Tracheal epithelial cell (primary cell): ENCODE measurements around the gene KANSL1. TPM values are rescaled to one million over a fixed set of nuclear protein-coding genes. Genes with fewer than 3 reads are reported as not detected.

Source experiments
- total RNA-seq: library from RNA; depleted of rRNA; stranded (reverse); fragments of >200 nt; gene quantifications from 2 replicates; pipeline ENCODE4 v1.2.1, GENCODE V29; 2014

KANSL1 gene, protein sequence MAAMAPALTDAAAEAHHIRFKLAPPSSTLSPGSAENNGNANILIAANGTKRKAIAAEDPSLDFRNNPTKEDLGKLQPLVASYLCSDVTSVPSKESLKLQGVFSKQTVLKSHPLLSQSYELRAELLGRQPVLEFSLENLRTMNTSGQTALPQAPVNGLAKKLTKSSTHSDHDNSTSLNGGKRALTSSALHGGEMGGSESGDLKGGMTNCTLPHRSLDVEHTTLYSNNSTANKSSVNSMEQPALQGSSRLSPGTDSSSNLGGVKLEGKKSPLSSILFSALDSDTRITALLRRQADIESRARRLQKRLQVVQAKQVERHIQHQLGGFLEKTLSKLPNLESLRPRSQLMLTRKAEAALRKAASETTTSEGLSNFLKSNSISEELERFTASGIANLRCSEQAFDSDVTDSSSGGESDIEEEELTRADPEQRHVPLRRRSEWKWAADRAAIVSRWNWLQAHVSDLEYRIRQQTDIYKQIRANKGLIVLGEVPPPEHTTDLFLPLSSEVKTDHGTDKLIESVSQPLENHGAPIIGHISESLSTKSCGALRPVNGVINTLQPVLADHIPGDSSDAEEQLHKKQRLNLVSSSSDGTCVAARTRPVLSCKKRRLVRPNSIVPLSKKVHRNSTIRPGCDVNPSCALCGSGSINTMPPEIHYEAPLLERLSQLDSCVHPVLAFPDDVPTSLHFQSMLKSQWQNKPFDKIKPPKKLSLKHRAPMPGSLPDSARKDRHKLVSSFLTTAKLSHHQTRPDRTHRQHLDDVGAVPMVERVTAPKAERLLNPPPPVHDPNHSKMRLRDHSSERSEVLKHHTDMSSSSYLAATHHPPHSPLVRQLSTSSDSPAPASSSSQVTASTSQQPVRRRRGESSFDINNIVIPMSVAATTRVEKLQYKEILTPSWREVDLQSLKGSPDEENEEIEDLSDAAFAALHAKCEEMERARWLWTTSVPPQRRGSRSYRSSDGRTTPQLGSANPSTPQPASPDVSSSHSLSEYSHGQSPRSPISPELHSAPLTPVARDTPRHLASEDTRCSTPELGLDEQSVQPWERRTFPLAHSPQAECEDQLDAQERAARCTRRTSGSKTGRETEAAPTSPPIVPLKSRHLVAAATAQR (N-terminal part only)
- 73.1 and 74.5 TPM in 2 replicates for total RNA-seq

GRCh38 chr17:46193151-46193625, at the start of gene KANSL1:
KANSL1 (minus strand) TSS chr17:46193429; CDS start chr17:46172143, 21,286 bp downstream.

DNA sequence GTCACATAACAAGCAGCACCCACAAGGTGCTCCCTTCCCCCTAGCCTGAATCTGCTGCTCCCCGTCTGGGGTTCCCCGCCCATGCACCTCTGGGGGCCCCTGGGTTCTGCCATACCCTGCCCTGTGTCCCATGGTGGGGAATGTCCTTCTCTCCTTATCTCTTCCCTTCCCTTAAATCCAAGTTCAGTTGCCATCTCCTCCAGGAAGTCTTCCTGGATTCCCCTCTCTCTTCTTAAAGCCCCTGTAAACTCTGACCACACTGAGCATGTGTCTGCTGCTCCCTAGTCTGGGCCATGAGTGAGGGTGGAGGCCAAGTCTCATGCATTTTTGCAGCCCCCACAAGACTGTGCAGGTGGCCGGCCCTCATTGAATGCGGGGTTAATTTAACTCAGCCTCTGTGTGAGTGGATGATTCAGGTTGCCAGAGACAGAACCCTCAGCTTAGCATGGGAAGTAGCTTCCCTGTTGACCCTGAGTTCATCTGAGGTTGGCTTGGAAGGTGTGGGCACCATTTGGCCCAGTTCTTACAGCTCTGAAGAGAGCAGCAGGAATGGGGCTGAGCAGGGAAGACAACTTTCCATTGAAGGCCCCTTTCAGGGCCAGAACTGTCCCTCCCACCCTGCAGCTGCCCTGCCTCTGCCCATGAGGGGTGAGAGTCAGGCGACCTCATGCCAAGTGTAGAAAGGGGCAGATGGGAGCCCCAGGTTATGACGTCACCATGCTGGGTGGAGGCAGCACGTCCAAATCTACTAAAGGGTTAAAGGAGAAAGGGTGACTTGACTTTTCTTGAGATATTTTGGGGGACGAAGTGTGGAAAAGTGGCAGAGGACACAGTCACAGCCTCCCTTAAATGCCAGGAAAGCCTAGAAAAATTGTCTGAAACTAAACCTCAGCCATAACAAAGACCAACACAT, 194.0 kb downstream of the KANSL1 start, which contains the start of gene STH:
Gene STH, plus strand, starts transcription at position 264 of the 913 bp plus-strand sequence. Its CDS starts 30 bp downstream, at position 294.

Other genes with a start within 250 kb of the KANSL1 start
- gene STH, start 194.2 kb downstream of the KANSL1 start, total RNA-seq, result not detected in 2 replicates
- gene LRRC37A, start 101.7 kb upstream of the KANSL1 start, total RNA-seq, result 0.48 and 1.5 TPM in 2 replicates
- 2.6 and 6.5 TPM in 2 replicates for gene ARL17B, start 168.3 kb upstream of the KANSL1 start, total RNA-seq